HCT116 (cell line): ENCODE measurements around the gene PIM1. TPM values are rescaled to one million over a fixed set of nuclear protein-coding genes. Genes with fewer than 3 reads are reported as not detected.

Experiments used
- ATAC-seq: fragments of 200-7000 bp; cut with Tn5 transposase; 2 replicates; pipeline ENCODE4 v1.9.1; 2020; ENCODE audit warnings: mild to moderate bottlenecking, moderate library complexity
- BruUV-seq: library from RNA; stranded (reverse); fragments of 400-500 nt; replicated peaks from 2 replicates; lab custom pipeline; 2021; lab: Mats Ljungman, UMichigan
- CTCF ChIA-PET: fragments of 300-600 bp; sonication (Branson Sonifier 250); formaldehyde crosslinking; loops from one replicate; lab custom pipeline; 2021; ENCODE audit warnings: antibody characterized with exemption; lab: Charles Lee
- POLR2A ChIA-PET: fragments of 300-600, 350-600 bp; sonication (Branson Sonifier 250); formaldehyde crosslinking; loops from one replicate; lab custom pipeline; 2021; ENCODE audit warnings: antibody characterized with exemption; lab: Charles Lee
- RAD21 ChIA-PET, 2 experiments: fragments of 300-600 bp; sonication (Branson Sonifier 250); formaldehyde crosslinking; loops; one replicate each; lab custom pipeline; 2023; ENCODE audit warnings: low total read pairs in 2 of 2; ENCODE audit not compliant: uncharacterized antibody in 2 of 2, unreplicated experiment in 2 of 2, low non-redundant PET in 1 of 2; lab: Charles Lee
- DNase-seq: peaks from one replicate; pipeline ENCODE4 v3.0.0-alpha.2; 2010; ENCODE audit warnings: low read depth, low spot score
- H2AFZ ChIP-seq: fragments of 200-600 bp; shearing (Covaris generic), sonication (generic); 2 replicates; pipeline ENCODE4 v1.6.1; 2017; ENCODE audit warnings: low read depth, mixed run types, mixed read lengths, antibody characterized with exemption, low read length; ENCODE audit not compliant: poor library complexity, severe bottlenecking
- H3K27ac ChIP-seq: 2 replicates; pipeline ENCODE4 v1.5.1; 2012; ENCODE audit warnings: low read depth, low read length
- H3K27me3 ChIP-seq: fragments of 200-600 bp; sonication (generic); 2 replicates; pipeline ENCODE4 v1.6.1; 2016; ENCODE audit warnings: mixed run types, low read length, mixed read lengths; ENCODE audit not compliant: insufficient read depth
- H3K36me3 ChIP-seq, 2 experiments: fragments of 200-500 bp in 1 of 2; fragments of 200-600 bp in 1 of 2; sonication (Bioruptor generic) in 1 of 2; sonication (generic) in 1 of 2; 2 replicates each; pipeline versions ENCODE4 v1.5.1 to v1.6.1; 2014 to 2016; ENCODE audit warnings: low read length in 2 of 2, inconsistent platforms in 1 of 2, mixed read lengths in 1 of 2, mixed run types in 1 of 2; ENCODE audit not compliant: insufficient read depth in 2 of 2, control insufficient read depth in 1 of 2
- H3K4me1 ChIP-seq, 2 experiments: fragments of 200-600 bp in 1 of 2; sonication (generic) in 1 of 2; 2 replicates each; pipeline versions ENCODE4 v1.5.1 to v1.6.1; 2012 to 2017; ENCODE audit warnings: low read length in 2 of 2, inconsistent platforms in 1 of 2, mild to moderate bottlenecking in 1 of 2, mixed read lengths in 1 of 2, mixed run types in 1 of 2, moderate library complexity in 1 of 2; ENCODE audit not compliant: insufficient read depth in 2 of 2, control insufficient read depth in 1 of 2
- H3K4me2 ChIP-seq: fragments of 200-600 bp; sonication (generic); 2 replicates; pipeline ENCODE4 v1.6.1; 2017; ENCODE audit warnings: mixed run types, low read length, mixed read lengths
- H3K4me3 ChIP-seq, 2 experiments: fragments of 200-600 bp in 1 of 2; sonication (generic) in 1 of 2; replicated peaks in 1 of 2; 2 replicates each; pipeline ENCODE4 v1.5.1; 2011 to 2016; ENCODE audit warnings: low read length in 2 of 2, control low read depth in 1 of 2, low read depth in 1 of 2, mild to moderate bottlenecking in 1 of 2, mixed read lengths in 1 of 2, mixed run types in 1 of 2
- H3K79me2 ChIP-seq: fragments of 200-600 bp; sonication (generic); 2 replicates; pipeline ENCODE4 v1.6.1; 2017; ENCODE audit warnings: mild to moderate bottlenecking, mixed run types, low read length, moderate library complexity, mixed read lengths; ENCODE audit not compliant: insufficient read depth
- H3K9ac ChIP-seq: fragments of 200-600 bp; sonication (generic); 2 replicates; pipeline ENCODE4 v1.6.1; 2016; ENCODE audit warnings: low read length, mixed read lengths
- H3K9me2 ChIP-seq: fragments of 200-600 bp; sonication (generic), shearing (Covaris generic); 2 replicates; pipeline ENCODE4 v1.6.1; 2017; ENCODE audit warnings: mixed run types, mild to moderate bottlenecking, moderate library complexity; ENCODE audit not compliant: insufficient read depth
- H3K9me3 ChIP-seq, 2 experiments: fragments of 200-500 bp in 1 of 2; fragments of 200-600 bp in 1 of 2; sonication (Bioruptor generic) in 1 of 2; sonication (generic) in 1 of 2; 2 replicates each; pipeline ENCODE4 v1.6.1; 2014 to 2017; ENCODE audit warnings: low read length in 2 of 2, mixed read lengths in 2 of 2, inconsistent platforms in 1 of 2, low read depth in 1 of 2, mild to moderate bottlenecking in 1 of 2, mixed run types in 1 of 2, moderate library complexity in 1 of 2; ENCODE audit not compliant: control insufficient read depth in 1 of 2, insufficient read depth in 1 of 2
- H4K20me1 ChIP-seq: fragments of 200-600 bp; sonication (generic), shearing (Covaris generic); 2 replicates; pipeline ENCODE4 v1.6.1; 2017; ENCODE audit warnings: mixed run types, mild to moderate bottlenecking, moderate library complexity; ENCODE audit not compliant: insufficient read depth
- ATF3 ChIP-seq: IDR thresholded peaks from 2 replicates; pipeline ENCODE4 v1.6.1; 2012
- CEBPB ChIP-seq: IDR thresholded peaks from 2 replicates; pipeline ENCODE4 v1.6.1; 2012; ENCODE audit warnings: low read depth
- EZH2 ChIP-seq: fragments of 200-600 bp; sonication (generic); IDR thresholded peaks from 2 replicates; pipeline ENCODE4 v1.6.1; 2017; ENCODE audit warnings: antibody characterized with exemption, mixed run types
- POLR2A ChIP-seq: IDR thresholded peaks from 2 replicates; pipeline ENCODE4 v1.7.0; 2011; ENCODE audit warnings: borderline replicate concordance; ENCODE audit not compliant: insufficient read depth, insufficient read length; ENCODE audit errors: extremely low read depth
- ZNF274 ChIP-seq: fragments of 200-500 bp; sonication (Bioruptor generic); IDR thresholded peaks from 2 replicates; pipeline ENCODE4 v1.6.1; 2014; ENCODE audit warnings: mild to moderate bottlenecking, low read depth, low read length, inconsistent platforms
- intact Hi-C: fragments of 100-400 bp; cut with micrococcal nuclease; formaldehyde crosslinking; loops from 2 replicates; pipeline ENCODE4 v1.10.0; 2022
- total RNA-seq: library from RNA; stranded (reverse); gene quantifications from one replicate; pipeline ENCODE4 v1.2.1, GENCODE V29; 2021; ENCODE audit not compliant: unreplicated experiment
- TF ChIP-seq, protein P1 (sequence below): IDR thresholded peaks from 2 replicates; pipeline ENCODE4 v1.6.1; 2011; ENCODE audit warnings: mild to moderate bottlenecking, low read length, moderate library complexity; ENCODE audit not compliant: insufficient replicate concordance; ENCODE audit errors: extremely low read depth

PIM1 gene
- total RNA-seq, 1 experiment from 2014 or later = 26.2 TPM

- Histone ChIP-seq H4K20me1 (peaks cover 4% of the 10 kb centered on the region; the same call in 1 of the 2 replicates), H3K36me3 (peaks cover 24 to 26% of the 10 kb centered on the region in 2 experiments; a peak in 3 of 4 replicates), H3K4me2 (peak overlapping the region; percentile 94), H3K27me3 (no peaks in the 10 kb centered on the region), H3K4me1 (peaks cover 19 to 32% of the 10 kb centered on the region in 2 experiments), H3K9me3 (no peaks in the 10 kb centered on the region), H3K27ac (peak overlapping the region; percentile 73), H2AFZ (no peak overlapping the region), H3K9me2 (no peaks in the 10 kb centered on the region), H3K79me2 (peaks cover 14% of the 10 kb centered on the region; the same call in 1 of the 2 replicates), H3K4me3 (peak overlapping the region; percentile 77 to 81), H3K9ac (peak overlapping the region; percentile 86)
- ATAC-seq = no peak
- ChIA-PET RAD21 (interaction anchor here (1.0 to 3.5 kb wide), 10 partner anchors 113 to 153 kb away, joined by 3 to 25 read pairs (median 3); no protein-coding TSS in a partner anchor), POLR2A (interaction anchor here (0.9 to 4.4 kb wide), 4 partner anchors 16 to 121 kb away, joined by 3 to 24 read pairs (median 4); no protein-coding TSS in a partner anchor), CTCF (interaction anchor here (0.6 to 5.0 kb wide), 8 partner anchors 10 to 151 kb away, joined by 3 to 59 read pairs (median 24); no protein-coding TSS in a partner anchor)
- intact Hi-C loops = no loop called here
- no TSS peak for BruUV-seq
- no peak for DNase-seq
- TF ChIP-seq, protein P1, sequence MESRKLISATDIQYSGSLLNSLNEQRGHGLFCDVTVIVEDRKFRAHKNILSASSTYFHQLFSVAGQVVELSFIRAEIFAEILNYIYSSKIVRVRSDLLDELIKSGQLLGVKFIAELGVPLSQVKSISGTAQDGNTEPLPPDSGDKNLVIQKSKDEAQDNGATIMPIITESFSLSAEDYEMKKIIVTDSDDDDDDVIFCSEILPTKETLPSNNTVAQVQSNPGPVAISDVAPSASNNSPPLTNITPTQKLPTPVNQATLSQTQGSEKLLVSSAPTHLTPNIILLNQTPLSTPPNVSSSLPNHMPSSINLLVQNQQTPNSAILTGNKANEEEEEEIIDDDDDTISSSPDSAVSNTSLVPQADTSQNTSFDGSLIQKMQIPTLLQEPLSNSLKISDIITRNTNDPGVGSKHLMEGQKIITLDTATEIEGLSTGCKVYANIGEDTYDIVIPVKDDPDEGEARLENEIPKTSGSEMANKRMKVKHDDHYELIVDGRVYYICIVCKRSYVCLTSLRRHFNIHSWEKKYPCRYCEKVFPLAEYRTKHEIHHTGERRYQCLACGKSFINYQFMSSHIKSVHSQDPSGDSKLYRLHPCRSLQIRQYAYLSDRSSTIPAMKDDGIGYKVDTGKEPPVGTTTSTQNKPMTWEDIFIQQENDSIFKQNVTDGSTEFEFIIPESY = no peak
- TF ChIP-seq CEBPB (no peak), EZH2 (no peak), ATF3 (no peak), POLR2A (no peak), ZNF274 (no peak)
These were observed 1.4 kb downstream of the PIM1 start for GRCh38 chr6:37171201-37171969.
